Measurements from ENCODE around the gene ZBTB7C.

The ZBTB7C gene

GRCh38 chr18:48027401-48027963 is 381.7 kb downstream of the ZBTB7C start:
- DNase-seq: no peak

GRCh38 chr18:48026216-48026615 is 383.0 kb downstream of the ZBTB7C start:
- DNase-seq: no peak

DNA sequence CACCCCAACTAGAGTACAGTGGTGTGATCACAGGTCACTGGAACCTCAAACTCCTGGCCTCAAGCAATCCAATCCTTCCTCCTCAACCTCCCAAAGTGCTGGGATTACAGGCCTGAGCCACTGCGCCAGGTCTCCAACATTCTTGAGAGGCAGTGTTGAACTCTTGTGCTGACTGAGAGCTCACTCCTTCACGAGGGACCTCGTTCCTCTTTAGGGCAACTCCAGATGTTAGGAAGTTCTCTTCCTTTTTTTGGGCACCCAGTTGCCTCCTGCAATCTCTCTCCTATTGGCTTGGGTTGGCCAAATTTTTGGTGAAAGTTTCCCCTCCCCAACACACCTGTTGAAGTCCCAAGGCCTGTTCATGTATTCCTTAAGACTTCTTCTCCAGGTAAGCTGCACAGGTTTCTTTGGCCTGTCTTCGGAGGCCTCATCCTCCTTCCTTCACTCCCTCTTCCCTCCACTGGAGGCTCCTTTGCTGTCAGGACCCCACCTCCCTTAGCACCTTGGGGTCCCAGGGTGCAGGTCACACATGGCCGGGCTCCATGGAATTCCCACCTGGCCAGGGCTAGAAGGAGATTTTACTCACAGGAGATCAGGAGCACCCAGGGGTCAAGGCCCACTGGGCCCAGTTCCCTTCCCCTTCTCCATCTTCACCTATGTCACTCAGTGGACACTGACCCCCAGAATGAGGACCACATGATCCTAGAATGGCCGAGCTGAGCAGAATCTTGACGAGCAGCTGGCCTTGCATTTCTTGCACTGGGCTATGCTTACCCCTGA is 384.1 kb downstream of the ZBTB7C start:
- DNase-seq: no peak

- DNase-seq: no peak
Observed at GRCh38 chr18:48024009-48024512, 385.1 kb downstream of the ZBTB7C start.

DNA sequence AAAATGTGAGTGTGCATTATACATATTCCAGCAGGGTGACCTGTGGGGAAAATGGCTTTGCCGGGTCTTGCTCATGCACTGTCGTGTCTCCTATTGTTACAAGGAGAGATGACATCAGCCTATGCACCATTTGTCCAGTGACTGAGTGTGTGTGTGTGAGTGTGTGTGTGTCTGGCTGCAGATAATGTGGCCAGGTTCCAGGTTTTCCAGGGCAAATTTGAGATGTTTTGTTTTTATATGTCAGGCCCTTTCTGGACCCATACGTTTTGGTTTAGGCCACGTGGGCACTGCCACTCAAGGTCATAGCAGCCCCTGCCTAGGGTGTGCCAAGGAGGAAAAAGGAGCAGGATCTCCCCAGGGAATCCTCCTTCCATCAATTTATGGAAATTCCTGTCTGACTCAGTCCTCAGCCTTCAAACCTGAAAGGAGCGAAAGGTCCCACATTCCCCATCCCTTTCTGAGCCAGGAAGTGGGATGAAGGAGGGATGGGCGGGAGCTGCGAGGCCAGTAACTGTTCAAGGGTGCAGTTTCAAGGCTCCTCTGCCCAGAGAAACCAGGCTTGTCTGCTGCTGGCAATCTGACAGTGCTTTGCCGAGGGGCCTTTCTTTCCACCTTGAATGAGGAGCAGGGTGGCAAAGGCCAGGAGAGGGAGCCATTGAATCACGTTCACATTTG is 385.7 kb downstream of the ZBTB7C start:
- peak; percentile 2 for DNase-seq

DNA sequence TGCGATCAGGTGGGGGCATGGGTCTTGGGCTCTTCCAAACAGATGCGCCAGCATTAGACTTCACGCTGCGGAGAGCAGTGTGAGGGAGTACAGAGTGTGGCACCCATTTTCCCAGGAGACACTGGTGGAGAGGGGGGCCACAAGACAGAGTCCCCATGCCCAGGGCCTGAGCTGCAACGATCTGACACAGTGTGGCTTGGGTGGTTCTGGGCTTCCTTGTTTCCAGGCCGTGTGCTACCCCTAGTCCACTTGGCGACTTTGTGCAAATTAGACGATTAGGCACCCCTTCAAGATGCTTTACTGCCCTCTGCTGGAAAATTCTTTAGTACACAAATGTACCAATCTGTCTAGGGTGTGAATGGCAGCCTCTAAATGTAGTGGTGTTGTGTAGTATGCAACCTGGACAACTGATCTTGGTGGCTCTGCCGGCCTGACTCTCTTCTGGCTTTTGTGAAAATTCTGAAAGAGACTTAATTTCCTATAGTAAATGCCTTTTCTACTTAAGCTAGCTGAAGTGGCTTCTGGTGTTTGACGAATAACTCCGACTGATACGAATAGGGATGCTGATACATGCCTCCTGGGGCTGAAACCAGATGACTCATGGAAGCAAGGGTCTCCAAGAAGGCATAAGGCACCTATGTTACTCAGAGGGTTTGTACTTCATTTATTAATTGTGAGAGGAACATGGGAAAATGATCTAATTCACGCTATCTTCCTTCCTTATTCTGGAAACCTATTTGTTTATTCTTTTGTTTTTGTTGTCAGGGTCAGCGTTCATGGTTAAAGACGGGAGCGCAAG is 386.5 kb downstream of the ZBTB7C start:
- DNase-seq: peak; percentile 59

DNA sequence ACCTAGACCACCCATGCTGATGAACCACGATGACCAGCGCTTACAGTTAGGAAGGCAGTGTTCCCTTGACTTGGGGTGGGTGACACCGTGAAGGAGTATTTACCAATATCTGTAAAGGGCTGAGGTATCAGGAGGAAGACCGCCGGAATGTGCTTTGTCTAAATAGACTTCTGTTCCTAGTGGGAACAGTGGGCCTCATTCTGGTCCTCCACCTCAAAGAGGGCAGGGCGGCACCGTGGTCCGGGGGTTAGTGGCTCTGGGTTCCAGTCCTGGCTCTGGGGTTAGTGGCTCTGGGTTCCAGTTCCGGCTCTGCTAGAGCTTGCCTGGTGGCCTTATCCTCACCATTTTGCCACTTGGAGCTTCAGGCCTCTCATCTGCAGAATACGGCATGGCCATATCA is 387.2 kb downstream of the ZBTB7C start:
- DNase-seq: no peak

GRCh38 chr18:48021273-48021914 is 387.8 kb downstream of the ZBTB7C start:
- no peak for DNase-seq

DNA sequence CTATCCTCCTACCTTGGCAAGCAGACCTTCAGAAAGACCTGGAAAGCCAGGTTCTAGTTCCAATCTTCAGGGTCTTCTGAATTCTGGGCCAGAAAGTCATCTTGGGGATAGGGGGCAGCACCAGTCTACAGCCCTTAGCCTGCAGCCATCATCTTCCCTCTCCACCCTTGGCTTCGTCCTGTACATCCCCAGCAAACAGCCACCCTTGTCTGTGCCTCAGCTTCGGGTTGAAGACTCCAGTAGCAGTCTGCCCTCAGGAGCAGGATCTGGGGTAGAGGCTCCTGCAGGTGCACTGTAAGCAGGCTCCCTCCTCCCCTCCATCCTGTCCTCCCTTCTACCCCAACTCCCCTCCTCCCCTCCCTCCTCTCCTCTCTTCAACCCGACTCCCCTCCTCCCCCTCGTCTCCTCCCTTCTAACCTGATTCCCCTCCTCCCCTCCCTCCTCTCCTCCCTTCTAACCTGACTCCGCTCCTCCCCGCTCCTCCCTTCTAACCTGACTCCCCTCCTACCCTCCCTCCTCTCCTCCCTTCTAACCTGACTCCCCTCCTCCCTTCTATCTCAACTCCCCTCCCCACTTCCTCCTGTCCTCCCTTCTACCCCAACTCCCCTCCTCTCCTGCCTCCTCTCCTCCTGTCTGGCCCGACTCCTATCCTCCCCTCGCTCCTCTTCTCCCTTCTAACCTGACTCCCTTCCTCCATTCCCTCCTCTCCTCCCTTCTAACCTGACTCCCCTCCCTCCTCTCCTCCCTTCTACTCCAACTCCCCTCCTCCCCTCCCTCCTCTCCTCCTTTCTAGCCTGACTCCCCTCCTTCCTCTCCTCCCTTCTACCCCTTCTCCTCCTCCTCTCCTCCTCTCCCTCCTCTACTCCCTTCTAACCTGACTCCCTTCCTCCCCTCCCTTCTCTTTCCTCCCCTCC is 388.6 kb downstream of the ZBTB7C start:
- DNase-seq: no peak

GRCh38 chr18:48019557-48020325 is 389.4 kb downstream of the ZBTB7C start:
- no peak for DNase-seq

DNA sequence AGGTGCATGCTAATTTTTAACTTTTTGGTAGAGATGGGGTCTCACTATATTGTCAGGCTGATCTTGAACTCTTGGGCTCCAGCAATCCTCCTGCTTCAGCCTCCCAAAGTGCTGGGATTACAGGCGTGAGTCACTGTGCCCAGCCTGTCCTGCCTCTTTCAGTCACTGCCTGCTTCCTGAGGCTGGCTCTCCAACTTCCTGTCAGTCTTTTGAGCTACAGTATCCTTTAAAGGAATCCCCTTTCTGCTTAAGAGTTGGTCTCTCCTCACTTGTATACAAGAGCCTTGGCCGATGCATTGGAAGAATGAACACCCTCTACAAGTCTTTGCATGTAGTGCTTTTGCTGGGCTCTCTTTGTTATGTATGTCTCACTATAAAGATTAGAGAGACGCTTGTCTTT is 390.3 kb downstream of the ZBTB7C start:
- DNase-seq: no peak

DNA sequence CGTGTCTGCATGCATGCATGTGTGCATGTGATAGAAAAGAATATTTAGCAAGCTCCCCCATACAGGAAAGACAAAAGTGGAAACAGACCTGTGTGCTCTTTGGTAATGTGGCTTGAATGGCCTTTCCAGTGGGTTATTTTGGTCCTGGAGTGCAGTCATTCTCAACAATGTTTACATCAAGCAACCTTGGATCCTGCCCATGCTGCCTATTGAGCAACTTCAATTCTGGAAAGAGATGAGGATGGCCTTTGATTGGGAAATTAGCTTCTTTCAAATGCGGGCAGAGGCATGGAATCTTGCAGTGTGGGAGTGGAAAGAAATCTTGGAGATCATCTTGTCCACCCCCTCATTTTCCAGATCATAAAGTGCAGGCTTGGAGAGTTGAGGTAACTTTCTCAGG is 391.5 kb downstream of the ZBTB7C start:
- no peak for DNase-seq

- no peak for DNase-seq
Observed at GRCh38 chr18:48013162-48013561, 396.0 kb downstream of the ZBTB7C start.

DNA sequence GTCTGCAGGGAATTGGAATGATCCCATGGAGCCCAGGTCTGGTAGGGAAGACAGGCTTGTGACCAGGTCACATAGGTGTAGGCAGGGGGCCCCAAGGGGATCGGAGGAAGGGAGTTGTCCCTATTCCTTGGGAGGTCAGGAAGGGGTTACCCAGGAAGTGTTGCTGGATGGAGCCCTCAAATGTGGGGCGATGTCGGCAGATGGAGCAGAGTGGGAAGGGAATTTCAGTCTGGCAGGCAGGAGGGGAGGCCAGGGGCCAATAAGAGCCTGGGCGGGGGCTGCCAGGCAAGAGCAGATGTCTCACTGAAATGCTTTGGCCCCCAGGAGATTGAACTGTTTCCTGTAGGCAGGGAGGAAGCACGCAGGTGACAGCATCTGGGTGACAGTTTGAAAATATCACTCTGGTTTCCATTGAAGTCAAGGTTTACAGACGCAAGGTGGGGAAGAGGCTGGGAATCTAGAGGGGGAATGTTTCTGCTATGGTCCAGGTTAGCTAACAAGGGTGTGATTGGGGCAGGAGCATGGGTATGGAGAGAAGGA is 397.2 kb downstream of the ZBTB7C start:
- DNase-seq: no peak

- no peak for DNase-seq
Observed at GRCh38 chr18:48010264-48010663, 398.9 kb downstream of the ZBTB7C start.

DNA sequence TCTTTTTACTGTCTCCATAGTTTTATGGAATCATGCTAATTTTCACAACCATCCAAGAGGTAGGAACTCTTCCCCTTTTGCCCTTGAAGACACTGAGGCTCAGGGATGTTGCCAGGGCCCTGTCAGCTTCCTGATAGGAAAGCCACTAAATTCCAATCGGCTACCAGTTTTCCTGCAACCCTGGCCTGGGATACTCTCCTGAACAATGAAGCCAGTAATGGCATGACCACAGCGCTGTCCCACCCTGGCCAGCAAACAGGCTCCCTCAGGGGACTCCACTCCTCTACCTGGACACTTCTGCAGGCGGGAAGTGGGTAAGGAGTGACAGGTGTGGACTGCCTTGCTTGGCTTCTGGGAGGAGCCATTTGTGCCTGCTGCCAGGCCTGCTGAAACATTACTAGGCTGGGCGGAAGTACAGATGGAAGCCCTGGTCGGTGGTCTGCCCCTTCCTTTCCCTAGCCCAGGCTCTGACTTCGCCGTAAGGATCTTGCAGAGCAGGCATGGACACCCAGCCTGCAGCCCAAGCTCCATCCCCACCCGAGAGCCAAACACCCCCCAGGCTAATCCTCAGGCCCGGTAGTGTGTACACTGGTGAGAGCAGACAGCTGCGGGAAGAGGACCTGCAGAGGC is 400.0 kb downstream of the ZBTB7C start:
- DNase-seq: no peak

GRCh38 chr18:48007955-48008701 is 401.1 kb downstream of the ZBTB7C start:
- peak; percentile 27 for DNase-seq

- DNase-seq: no peak
Observed at GRCh38 chr18:48007381-48007780, 401.8 kb downstream of the ZBTB7C start.
